Germinal center (tissue), 1 donor: Measurements from ENCODE around the gene EPX.

ENCODE experiments used
- DNase-seq: peaks from one replicate; pipeline ENCODE4 v3.0.0; 2012; ENCODE audit warnings: mixed read lengths, low spot score

Gene EPX

DNA sequence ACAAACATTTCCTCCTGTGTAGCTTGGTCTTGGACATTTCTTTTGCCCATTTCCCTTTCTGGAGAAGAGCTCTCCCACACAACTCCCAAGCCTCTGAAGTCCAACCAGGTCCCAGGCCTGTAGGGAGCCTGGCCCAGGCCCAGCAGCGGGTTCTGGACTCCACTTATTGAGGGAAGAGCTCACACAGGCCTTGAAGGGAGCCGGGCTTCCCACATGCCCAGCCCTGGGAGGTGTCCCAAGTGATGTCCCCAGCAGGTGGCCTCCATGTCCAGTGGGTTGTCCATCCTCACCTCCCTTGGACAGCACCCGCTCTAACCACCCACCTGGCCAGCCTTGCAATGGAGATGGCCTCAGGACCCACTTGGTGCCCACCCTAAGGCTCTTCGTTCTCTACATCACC is 5.9 kb upstream of the EPX start:
- no peak for DNase-seq

DNA sequence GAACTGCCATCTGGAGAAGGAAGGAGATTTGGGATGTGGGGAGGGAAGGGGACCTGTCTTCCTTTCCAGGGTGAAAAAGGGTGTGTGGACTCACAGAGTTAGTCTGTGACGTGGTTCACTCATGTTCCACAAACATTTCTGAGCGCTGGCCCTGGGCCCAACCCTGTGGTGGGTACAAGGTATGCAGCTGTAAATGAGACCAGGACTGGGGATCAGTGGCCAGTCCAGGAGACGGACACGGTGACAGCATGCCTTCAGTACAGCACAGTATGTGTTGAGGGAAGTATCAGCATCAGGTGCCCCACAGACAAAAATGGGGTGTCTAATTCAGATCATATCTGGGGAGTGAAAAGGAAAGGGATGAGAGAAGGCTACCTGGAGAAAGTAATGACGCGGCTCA is 5.5 kb upstream of the EPX start:
- DNase-seq = no peak

DNA sequence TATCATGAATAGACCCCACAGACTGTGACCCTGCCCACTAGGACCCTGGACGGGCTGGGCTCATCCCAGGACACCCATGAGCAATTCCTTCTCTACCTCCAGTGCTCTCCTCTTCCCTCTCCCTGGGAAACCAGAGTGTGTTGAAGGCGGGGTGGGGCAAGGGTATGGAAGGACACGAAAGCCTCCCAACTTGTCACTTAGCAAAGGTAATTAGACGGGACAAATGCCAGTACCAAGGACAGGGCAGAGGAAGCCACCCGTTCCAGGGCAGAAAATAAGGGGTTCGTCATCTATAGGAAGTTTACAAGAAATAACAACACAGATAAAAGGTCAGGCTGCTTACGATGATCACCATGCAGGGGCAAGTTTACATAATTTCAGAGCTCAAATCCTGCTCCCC is 4.9 kb upstream of the EPX start:
- DNase-seq = no peak

- no peak for DNase-seq
Measured at GRCh38 chr17:58189436-58190146, 2.9 kb upstream of the EPX start.

GRCh38 chr17:58191241-58191896 is 1.2 kb upstream of the EPX start:
- DNase-seq = no peak

GRCh38 chr17:58193641-58194255 is 1.2 kb downstream of the EPX start:
- no peak for DNase-seq

GRCh38 chr17:58195518-58196123 is 3.1 kb downstream of the EPX start:
- DNase-seq = no peak

- DNase-seq = no peak
Measured at GRCh38 chr17:58196610-58197009, 4.1 kb downstream of the EPX start.

DNA sequence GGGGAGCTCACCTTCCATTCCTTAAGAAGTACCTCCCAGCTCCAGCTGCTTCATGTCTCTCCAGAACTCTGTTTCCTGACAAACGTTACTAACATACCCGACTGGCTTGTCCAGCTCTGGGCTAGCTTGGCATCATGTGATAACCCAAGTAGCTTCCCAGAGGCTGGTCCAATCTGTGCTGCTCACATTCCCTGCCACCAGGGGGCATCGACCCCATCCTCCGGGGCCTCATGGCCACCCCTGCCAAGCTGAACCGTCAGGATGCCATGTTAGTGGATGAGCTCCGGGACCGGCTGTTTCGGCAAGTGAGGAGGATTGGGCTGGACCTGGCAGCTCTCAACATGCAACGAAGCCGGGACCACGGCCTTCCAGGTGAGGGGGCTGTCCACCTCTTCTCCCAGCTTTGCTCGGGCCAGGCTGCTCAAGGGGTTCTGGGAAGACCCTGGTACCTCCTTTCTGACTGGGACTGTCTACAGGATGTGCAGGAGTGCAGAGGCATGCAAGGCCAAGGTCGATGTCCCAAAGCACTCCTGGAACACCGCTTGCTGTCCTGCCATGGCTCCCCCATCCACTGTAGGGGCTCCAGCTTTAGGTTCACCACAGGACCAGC is 7.6 kb downstream of the EPX start:
- peak; percentile 70 for DNase-seq

GRCh38 chr17:58202859-58203258 is 10.3 kb downstream of the EPX start:
- DNase-seq = no peak

DNA sequence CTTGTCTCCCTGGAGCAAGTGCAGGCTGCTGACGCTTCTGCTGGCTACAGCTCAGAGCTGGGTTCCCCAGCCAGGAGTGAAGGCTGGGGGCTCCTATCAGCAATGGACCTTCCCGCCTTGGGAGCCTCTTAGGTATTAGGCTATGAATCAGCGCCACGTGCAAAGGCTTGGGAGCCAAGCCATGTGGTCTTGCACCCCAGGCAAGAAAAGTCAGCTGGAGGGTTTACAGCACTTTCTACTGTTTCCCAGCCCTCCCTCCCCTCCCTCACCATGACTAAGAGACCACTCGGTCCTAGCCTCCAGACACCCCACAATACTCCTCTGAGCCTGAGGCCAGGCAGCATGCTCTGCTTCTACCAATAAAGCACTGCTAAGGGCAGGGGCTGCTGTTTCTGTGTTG is 12.3 kb downstream of the EPX start:
- DNase-seq = no peak

DNA sequence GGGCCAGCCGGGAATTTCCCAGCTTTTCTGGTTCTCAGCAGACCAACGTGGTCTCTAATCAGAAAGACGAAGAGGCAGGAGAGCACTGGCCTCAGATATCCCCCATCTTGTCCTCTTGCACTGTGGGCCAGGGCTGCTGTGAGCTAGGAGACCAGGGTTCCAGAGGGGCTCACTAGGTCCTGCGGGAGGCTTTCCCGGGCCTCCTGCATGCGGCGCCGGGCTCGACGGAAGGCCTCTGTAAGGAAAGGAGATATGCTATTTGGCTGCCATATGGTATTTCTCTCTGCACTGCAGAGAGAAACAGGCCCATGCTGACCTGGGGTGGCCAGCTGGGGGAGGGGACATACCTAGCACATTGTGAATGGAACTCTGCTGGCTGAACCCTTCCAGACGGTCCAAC is 13.4 kb downstream of the EPX start:
- no peak for DNase-seq

DNA sequence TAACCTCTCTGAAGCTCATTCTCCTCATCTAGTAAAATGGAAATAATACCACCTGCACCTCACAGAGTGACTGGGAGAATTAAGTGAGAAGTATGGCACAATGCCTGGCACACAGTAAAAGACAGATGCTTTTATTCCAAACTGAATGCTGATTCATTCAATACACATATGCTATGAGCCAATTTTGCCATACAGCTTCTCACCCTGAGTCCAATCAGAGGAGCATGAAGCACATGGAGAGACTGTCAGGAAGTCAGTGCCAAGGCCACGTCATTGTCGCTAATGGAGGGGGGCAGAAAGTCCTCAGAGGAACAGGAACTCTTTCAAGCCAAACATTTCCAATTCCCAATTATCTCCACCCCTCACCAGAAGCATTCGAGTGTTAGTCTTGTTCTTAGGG is 14.9 kb downstream of the EPX start:
- no peak for DNase-seq

- no peak for DNase-seq
Measured at GRCh38 chr17:58208344-58208743, 15.8 kb downstream of the EPX start.

DNA sequence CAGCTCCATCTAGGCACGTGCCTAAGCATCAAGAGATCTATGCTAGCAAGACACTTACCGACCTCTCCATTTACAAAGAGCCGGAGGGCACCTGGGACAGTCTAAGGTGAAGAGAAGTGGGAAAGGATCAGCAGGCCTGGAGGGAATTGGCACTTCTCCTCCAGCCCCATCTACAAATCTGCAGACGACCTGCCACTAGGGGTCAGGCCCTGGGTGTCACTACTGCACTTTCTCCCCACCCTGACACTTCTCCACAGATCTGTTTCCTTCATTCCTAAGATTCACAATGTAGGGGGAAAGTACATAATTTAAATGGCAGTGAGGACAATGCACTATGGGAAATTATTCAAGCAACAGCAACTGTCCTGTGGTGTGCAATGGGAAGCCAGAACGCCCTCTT is 18.4 kb downstream of the EPX start:
- no peak for DNase-seq

DNA sequence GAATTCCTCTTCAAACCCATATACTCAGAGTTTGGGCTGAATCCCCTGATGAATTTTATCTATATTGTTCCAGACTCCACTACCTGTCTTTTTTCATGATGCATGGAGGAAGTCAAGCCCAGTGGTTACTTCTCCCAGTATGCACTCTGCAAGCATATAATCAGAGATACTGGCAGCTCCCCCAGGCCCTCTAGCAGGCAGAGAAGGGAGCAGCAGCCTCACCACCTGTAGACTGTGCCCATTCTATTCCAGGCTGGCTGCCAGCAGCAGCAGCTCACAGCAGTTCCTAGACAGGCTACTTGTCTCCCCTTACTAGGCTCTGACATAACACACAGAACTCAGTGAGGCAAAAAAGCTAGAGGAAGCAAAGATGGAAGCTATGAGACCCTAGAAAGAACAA is 23.2 kb downstream of the EPX start:
- no peak for DNase-seq

- no peak for DNase-seq
Measured at GRCh38 chr17:58217766-58218165, 25.2 kb downstream of the EPX start.

GRCh38 chr17:58219007-58219788 is 26.7 kb downstream of the EPX start, which contains the start of gene MKS1:
MKS1 (minus strand) TSS chr17:58219255; CDS start chr17:58219230, 25 bp downstream.
- DNase-seq = peak; percentile 98

DNA sequence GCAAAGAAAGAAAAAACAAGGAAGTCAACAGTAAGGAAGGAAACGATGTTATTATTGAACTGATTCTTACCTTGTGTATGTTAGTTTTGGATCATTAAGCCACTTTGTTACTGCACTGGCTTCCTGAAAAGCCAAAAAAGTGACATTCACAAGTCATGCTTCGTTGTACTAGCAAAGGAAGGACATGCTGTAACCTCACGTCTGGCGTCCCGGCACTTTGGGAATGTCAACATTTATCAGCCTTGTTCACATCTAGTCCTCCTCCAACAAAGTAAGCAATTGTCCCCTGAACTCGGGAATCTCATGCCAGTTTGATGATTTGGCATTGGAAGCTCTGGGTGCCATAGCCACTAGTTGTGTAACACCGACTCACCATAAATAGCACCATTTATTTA is 27.3 kb downstream of the EPX start:
- DNase-seq = no peak

DNA sequence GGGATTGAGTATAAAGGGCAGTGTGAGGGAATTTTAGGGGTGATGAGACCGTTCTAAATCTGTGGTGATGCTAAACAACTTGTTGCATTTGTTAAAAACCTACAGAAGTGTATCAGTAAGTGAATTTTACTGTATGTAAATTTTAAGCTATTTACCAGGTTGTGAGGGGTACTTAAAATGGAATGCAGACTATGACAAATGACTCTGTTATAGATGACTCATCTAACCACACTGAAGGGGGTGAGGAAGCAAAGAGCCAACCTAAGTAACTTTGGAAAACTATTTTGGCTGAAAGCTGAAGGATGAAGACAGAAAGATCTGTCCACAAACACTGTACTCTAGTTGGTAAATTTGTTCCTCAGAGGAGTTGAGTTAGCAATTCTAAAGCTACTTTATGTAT is 31.8 kb downstream of the EPX start:
- no peak for DNase-seq

DNA sequence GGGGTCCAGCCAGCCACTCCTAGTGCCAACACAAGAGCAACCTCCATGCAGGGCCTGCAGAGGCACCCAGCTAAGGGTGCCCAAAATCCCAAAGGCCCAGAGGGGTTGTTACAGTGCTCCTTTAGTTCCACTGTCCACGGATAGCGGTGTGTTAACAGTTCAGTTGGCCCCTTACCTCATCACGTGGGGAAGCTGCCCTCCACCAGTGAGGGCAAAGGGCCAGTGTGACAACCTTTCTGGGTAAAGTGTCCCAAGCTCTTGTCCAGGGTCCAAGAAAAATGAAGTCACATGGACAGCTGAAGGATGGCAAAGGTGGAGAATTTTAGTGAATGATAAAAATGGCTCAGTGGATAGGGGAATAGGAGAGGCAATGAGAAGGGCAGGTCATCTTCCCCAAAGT is 35.2 kb downstream of the EPX start:
- no peak for DNase-seq

- no peak for DNase-seq
Measured at GRCh38 chr17:58228679-58229078, 36.2 kb downstream of the EPX start.
